Coronary artery (tissue), 2 donors: ENCODE results near the gene ARHGEF3.

Experiments used
- DNase-seq: peaks from one replicate; pipeline ENCODE4 v3.0.0-alpha.2; 2017; ENCODE audit warnings: low spot score
- H3K27ac ChIP-seq, 2 donors: fragments of 200-600 bp; sonication (generic); one replicate each; pipeline ENCODE4 v1.5.1; 2016 to 2019
- H3K4me3 ChIP-seq: fragments of 200-600 bp; sonication (generic); 2 replicates; pipeline ENCODE4 v1.5.1; 2016; ENCODE audit warnings: mild to moderate bottlenecking, moderate library complexity
- TF ChIP-seq, protein P1 (sequence below): fragments of 200-600 bp; sonication (generic); IDR thresholded peaks from one replicate; pipeline ENCODE4 v1.5.1; 2019; ENCODE audit warnings: antibody characterized with exemption

The ARHGEF3 gene

DNA sequence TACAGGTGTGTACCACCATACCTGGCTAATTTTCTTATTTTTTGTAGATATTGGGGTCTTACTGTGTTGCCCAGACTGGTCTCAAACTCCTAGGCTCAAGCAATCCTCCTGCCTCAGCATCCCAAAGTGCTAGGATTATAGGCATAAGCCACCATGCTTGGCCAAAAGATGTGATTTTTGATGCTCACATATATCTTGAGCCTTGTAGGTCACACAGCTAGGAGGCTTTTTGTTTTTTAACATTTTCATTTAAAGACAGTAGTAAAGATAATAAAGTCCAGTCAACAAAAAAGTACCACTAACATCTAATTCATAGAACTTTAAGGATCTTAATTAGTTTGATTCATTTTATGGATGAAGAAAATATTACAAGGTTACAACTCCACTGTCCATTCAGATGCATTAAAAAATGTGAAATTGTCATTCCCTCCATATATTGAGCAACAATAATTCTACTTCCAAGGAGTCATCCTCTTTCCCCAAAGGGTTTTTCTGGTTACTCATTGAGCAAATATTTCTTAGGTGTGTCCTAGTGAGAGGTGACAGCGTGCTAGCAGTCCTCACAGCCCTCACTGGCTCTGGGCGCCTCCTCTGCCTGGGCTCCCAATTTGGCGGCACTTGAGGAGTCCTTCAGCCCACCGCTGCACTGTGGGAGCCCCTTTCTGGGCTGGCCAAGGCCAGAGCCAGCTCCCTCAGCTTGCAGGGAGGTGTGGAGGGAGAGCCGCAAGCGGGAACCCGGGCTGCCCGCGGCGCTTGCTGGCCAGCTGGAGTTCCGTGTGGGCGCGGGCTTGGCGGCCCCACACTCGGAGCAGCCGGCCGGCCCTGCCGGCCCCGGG lies 110.4 kb downstream of the ARHGEF3 start:
- TF ChIP-seq, protein P1, sequence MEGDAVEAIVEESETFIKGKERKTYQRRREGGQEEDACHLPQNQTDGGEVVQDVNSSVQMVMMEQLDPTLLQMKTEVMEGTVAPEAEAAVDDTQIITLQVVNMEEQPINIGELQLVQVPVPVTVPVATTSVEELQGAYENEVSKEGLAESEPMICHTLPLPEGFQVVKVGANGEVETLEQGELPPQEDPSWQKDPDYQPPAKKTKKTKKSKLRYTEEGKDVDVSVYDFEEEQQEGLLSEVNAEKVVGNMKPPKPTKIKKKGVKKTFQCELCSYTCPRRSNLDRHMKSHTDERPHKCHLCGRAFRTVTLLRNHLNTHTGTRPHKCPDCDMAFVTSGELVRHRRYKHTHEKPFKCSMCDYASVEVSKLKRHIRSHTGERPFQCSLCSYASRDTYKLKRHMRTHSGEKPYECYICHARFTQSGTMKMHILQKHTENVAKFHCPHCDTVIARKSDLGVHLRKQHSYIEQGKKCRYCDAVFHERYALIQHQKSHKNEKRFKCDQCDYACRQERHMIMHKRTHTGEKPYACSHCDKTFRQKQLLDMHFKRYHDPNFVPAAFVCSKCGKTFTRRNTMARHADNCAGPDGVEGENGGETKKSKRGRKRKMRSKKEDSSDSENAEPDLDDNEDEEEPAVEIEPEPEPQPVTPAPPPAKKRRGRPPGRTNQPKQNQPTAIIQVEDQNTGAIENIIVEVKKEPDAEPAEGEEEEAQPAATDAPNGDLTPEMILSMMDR: no peak
- Histone ChIP-seq H3K27ac (no peak overlapping the region), H3K4me3 (no peak overlapping the region)
- DNase-seq: no peak

DNA sequence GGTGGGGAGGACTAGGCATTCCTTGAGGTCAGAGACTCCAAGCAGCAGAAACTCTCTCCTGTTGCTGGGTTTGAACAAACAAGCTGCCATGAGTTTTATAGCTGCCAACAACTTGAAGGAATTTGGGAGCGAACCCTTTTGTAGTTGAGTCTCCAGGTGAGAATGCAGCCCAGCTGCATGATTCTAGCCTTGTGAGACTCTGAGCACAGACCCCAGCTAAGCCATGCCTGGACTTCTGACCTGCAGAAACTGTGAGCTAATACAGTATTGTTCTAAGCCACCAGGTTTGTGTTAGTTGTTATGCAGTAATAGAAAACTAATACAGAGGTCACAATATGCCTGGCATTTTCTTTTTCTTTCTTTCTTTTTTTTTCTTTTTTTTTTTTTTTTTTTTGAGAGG lies 112.4 kb downstream of the ARHGEF3 start:
- Histone ChIP-seq H3K4me3 (no peak overlapping the region), H3K27ac (no peak overlapping the region)
- TF ChIP-seq, protein P1: no peak
- DNase-seq: no peak

DNA sequence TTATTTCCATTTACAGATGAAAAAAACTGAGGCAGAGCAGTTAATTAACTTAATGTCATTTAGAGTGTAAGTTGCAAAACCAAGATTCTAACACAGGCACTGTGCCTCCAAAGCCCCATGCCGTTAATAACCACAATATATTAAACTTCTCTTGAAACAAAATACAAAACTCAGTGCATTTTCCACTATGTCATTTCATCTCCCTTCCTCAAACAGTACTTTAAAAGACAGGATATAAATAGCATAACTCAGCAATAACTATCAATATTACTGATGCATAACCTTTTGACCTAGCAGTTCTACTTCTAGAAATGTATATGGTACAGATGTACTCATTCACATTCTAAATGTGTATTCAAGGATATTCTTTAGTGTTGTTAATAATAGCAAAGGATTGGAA lies 113.6 kb downstream of the ARHGEF3 start:
- no peak for DNase-seq
- no peak overlapping the region for H3K4me3 ChIP-seq
- TF ChIP-seq, protein P1: no peak
- no peak overlapping the region for H3K27ac ChIP-seq

DNA sequence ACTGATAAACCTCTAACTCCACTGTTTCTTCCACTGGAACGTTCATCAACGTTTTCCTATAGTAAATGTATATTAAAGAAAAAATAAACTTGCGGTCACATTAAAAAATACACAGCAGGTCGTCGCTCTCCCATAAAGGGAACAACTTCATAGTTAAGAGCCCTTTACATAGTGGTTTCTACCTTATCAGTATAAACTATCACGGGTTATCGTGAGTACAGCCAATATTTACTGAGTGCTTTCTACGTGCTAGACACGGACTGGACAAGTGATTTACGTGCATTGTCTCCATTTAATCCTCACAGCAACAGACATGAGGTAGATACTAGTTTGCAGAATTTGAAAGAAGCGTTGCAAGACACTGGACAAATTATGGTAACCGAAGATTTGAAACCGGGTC lies 117.7 kb downstream of the ARHGEF3 start:
- Histone ChIP-seq H3K27ac (no peak overlapping the region), H3K4me3 (no peak overlapping the region)
- DNase-seq: no peak
- TF ChIP-seq, protein P1: no peak

DNA sequence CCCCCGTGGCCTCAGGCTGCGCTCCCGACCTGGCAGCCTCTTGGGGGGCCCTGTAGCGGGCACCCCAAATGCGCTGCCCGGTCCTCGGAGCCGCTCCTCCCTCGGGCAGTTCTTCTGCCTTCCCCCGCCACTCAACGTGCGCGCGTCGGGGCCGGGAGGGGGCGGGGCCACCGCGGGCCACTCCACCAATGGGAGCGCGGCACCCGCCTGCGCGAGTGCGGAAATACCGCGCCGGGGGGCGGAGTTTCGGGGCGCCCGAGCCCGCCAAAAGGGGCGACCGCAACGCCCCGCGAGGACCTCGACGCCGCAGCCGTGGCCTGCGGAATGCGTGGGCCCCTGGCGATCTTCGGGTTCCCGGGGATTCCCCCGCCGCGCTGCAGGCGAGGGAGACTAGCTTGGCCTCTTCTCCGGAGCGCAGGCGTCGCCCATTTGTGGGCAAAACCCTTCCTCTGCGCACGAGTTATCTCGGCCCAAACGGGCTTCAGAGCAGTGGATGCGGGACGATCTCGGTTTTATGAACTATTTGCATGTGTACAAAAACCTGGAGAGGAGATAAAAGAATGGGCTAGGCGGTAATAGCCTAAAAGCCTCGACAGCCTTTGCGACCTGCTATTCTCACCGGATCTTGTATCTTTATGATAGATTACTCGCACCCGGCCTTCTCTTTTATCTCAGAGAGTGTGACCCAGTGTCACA lies 118.5 kb downstream of the ARHGEF3 start, which contains the start of gene TASOR:
TASOR (minus strand) TSS at position 144 of the 696 bp plus-strand sequence. CDS start 259 bp downstream, outside the sequence.
- DNase-seq: peak; percentile 87
- Histone ChIP-seq H3K27ac (peak within 1 kb of the TSS; percentile 100), H3K4me3 (peak within 1 kb of the TSS; percentile 97)
- TF ChIP-seq, protein P1: no peak

DNA sequence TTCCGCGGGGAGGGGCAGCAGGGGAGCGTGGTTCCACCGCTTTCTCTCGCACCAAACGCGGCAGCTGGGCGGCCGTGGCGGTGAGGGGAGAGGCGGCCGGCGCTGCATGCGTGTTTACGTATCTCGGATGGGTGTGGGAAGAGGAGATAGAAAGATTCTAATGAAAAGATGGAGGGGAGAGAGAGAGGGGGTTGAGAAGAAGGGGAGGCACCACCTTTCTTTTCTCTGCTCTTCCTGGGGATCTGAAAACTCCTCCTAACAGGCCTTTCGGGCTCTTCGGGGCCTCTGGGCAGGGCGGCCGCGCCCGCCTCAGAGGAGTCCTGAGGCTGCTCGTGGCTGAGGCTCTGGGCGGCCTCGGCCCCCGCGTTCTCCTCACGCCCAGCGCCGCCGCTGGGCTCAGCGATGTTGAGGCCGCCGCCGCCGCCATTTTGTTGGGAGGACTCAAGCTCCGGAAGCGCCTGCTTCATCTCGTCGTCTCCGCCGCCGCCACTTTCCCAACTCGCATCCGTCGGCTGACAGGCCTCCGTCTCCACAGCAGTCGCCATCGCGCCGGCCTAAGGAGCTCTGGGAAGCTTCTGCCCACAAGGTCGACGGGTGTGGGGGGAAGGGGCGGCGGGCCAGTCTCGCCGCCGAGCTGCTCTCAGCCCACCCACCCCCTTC lies 119.2 kb downstream of the ARHGEF3 start:
- Histone ChIP-seq H3K4me3 (peak overlapping the region; percentile 97), H3K27ac (peak overlapping the region; percentile 100)
- TF ChIP-seq, protein P1: no peak
- DNase-seq: peak; percentile 82
